Activated B cell treated with CpG ODN at 0.5 μM for 24 hours (primary cell): Measurements from ENCODE around the gene TNFRSF14. TPM values are rescaled to one million over a fixed set of nuclear protein-coding genes. Genes with fewer than 3 reads are reported as not detected.

Source experiments
- ATAC-seq: fragments of 200-7000 bp; cut with Tn5 transposase; one replicate; pipeline ENCODE4 v1.10.0; 2021; ENCODE audit warnings: low read depth, mild to moderate bottlenecking, moderate library complexity
- CTCF ChIA-PET: fragments of 350-600 bp; sonication (Branson Sonifier 250); formaldehyde crosslinking; loops from one replicate; lab custom pipeline; 2021; ENCODE audit warnings: antibody characterized with exemption; lab: Charles Lee
- POLR2A ChIA-PET: fragments of 350-600 bp; sonication (Branson Sonifier 250); formaldehyde crosslinking; loops from one replicate; lab custom pipeline; 2021; ENCODE audit warnings: antibody characterized with exemption; lab: Charles Lee
- DNase-seq: peaks from one replicate; pipeline ENCODE4 v3.0.0; 2022
- H3K27ac Mint-ChIP-seq: one replicate; pipeline ENCODE4 v1.8.0; 2020; ENCODE audit warnings: mixed read lengths
- H3K27me3 Mint-ChIP-seq: one replicate; pipeline ENCODE4 v1.8.0; 2021; ENCODE audit warnings: mixed read lengths
- H3K36me3 Mint-ChIP-seq: one replicate; pipeline ENCODE4 v1.8.0; 2021; ENCODE audit warnings: low read depth, mixed read lengths
- H3K4me1 Mint-ChIP-seq: one replicate; pipeline ENCODE4 v1.8.0; 2021; ENCODE audit warnings: mixed read lengths
- H3K4me3 Mint-ChIP-seq: one replicate; pipeline ENCODE4 v1.8.0; 2020; ENCODE audit warnings: mild to moderate bottlenecking, mixed read lengths
- H3K9me3 Mint-ChIP-seq: one replicate; pipeline ENCODE4 v1.8.0; 2020; ENCODE audit warnings: mixed read lengths
- CTCF ChIP-seq: fragments of 200-600 bp; IDR thresholded peaks from one replicate; pipeline ENCODE4 v1.8.0; 2022; ENCODE audit warnings: antibody characterized with exemption, mild to moderate bottlenecking
- intact Hi-C: fragments of 100-400 bp; cut with micrococcal nuclease; formaldehyde crosslinking; loops from one replicate; pipeline ENCODE4 v1.15.1; 2024
- total RNA-seq: library from RNA; stranded (reverse); gene quantifications from 2 replicates; pipeline ENCODE4 v1.2.3, GENCODE V29; 2022

Gene TNFRSF14
- total RNA-seq, 1 donor from 2014 or later: 148 TPM

GRCh38 chr1:2509589-2509988 lies 46.6 kb upstream of the TNFRSF14 start:
- no peaks in the 10 kb centered on the region for H3K9me3 Mint-ChIP-seq
- no peak overlapping the region for H3K4me3 Mint-ChIP-seq
- POLR2A ChIA-PET: interaction anchor here (1.3 kb wide), 1 partner anchor 16 kb away, joined by 3 read pairs; no protein-coding TSS in a partner anchor
- peaks cover 52% of the 10 kb centered on the region for H3K36me3 Mint-ChIP-seq
- H3K27me3 Mint-ChIP-seq: no peaks in the 10 kb centered on the region
- intact Hi-C loops: no loop called here
- ATAC-seq (no peak), DNase-seq (no peak)
- no peaks in the 10 kb centered on the region for H3K4me1 Mint-ChIP-seq
- CTCF ChIA-PET: no interaction called here
- H3K27ac Mint-ChIP-seq: no peak overlapping the region
- no peak for TF ChIP-seq CTCF

GRCh38 chr1:2510366-2511155 lies 45.6 kb upstream of the TNFRSF14 start:
- Mint-ChIP-seq H3K36me3 (peaks cover 56% of the 10 kb centered on the region), H3K4me3 (no peak overlapping the region), H3K27ac (no peak overlapping the region), H3K27me3 (no peaks in the 10 kb centered on the region), H3K9me3 (no peaks in the 10 kb centered on the region), H3K4me1 (no peaks in the 10 kb centered on the region)
- no peak for DNase-seq
- no peak for TF ChIP-seq CTCF
- ATAC-seq: no peak
- POLR2A ChIA-PET: interaction anchor here (1.3 kb wide), 1 partner anchor 15 kb away, joined by 3 read pairs; no protein-coding TSS in a partner anchor
- CTCF ChIA-PET: no interaction called here
- intact Hi-C loops: no loop called here

- intact Hi-C loops: no loop called here
- Mint-ChIP-seq H3K27me3 (no peaks in the 10 kb centered on the region), H3K36me3 (peaks cover 78% of the 10 kb centered on the region), H3K27ac (no peak overlapping the region), H3K4me1 (no peaks in the 10 kb centered on the region), H3K9me3 (no peaks in the 10 kb centered on the region), H3K4me3 (no peak overlapping the region)
- DNase-seq (no peak), ATAC-seq (no peak)
- TF ChIP-seq CTCF: no peak
- ChIA-PET POLR2A (no interaction called here), CTCF (no interaction called here)
These were observed 43.2 kb upstream of the TNFRSF14 start for GRCh38 chr1:2512862-2513421.

GRCh38 chr1:2513939-2514652 lies 42.1 kb upstream of the TNFRSF14 start:
- ATAC-seq: no peak
- Mint-ChIP-seq H3K36me3 (peaks cover 77% of the 10 kb centered on the region), H3K27ac (no peak overlapping the region), H3K4me1 (no peaks in the 10 kb centered on the region), H3K27me3 (no peaks in the 10 kb centered on the region), H3K9me3 (no peaks in the 10 kb centered on the region), H3K4me3 (no peak overlapping the region)
- DNase-seq: no peak
- ChIA-PET CTCF (no interaction called here), POLR2A (interaction anchor here (1.0 kb wide), 1 partner anchor 12 kb away, joined by 3 read pairs; the partner anchor contains the start of gene PANK4)
- TF ChIP-seq CTCF: no peak
- intact Hi-C loops: no loop called here
